ENCODE measurements around the gene CASP3. TPM values are rescaled to one million over a fixed set of nuclear protein-coding genes. Genes with fewer than 3 reads are reported as not detected.
"Not testable (repeated sequence)": the region's sequence is repeated elsewhere in the genome, so short reads cannot be mapped to it uniquely, and the experiment has no call there.

Gene CASP3
- polyA plus RNA-seq, 1 experiment: 20.5 TPM

DNA sequence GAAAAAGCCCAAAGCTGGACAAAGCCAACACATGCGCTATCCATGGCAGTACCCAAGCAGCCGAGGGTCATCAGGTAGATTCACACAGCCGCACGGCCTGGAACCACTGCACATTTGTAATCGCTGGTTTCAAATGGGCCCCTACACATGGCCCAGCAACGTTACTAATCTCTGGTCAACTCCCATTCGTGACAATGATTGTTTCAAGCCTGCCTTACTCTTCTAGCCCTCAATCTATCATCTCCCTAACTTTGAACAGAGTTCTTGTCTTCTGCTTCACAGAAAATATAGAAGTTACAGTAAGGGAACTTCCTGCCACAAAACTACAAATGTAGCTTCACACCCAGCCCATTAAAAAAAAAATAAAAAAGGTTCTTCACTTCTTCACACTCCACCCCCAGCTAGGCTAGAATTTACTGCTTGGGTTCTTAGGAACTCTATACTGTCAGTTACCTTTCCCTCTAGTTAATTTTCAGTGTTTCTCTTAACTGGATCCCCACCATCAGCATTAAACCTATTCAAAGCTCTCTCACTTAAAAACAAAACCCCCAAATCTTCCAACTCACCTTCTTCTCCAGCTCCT is 24.2 kb downstream of the CASP3 start:
- peaks cover 3% of the 10 kb centered on the region for H3K36me3 ChIP-seq (ENCODE audit: control insufficient read depth, insufficient read depth, low read length)
- H3K27me3 ChIP-seq (ENCODE audit: control insufficient read depth, insufficient read depth, low read length): no peaks in the 10 kb centered on the region
- ChIA-PET POLR2A (no interaction called here), CTCF (no interaction called here)
- TF ChIP-seq CTCF (IDR thresholded peaks at IDR 0.05; ENCODE audit: insufficient read depth, low read depth, low read length): no peak
- no peak overlapping the region for H3K4me3 ChIP-seq (ENCODE audit: low read depth, low read length)
- no peak for DNase-seq (ENCODE audit: low read depth)

DNA sequence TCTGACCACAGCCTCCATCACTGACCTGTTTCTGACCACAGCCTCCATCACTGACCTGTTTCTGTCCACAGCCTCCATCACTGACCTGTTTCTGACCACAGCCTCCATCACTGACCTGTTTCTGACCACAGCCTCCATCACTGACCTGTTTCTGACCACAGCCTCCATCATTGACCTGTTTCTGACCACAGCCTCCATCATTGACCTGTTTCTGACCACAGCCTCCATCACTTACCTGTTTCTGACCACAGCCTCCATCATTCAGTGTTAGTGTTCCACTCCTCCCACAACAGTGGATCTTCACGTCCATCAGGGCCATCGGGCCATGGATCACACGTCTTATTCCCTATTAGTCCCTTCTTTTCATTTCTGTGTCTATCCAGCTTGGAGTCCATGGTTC is 24.7 kb downstream of the CASP3 start:
- DNase-seq (ENCODE audit: low read depth); CTCF ChIA-PET; POLR2A ChIA-PET; H3K27me3 ChIP-seq (ENCODE audit: control insufficient read depth, insufficient read depth, low read length); H3K4me3 ChIP-seq (ENCODE audit: low read depth, low read length); H3K36me3 ChIP-seq (ENCODE audit: control insufficient read depth, insufficient read depth, low read length): not testable (repeated sequence)

GRCh38 chr4:184621518-184621917 is 27.7 kb downstream of the CASP3 start:
- Histone ChIP-seq H3K36me3 (ENCODE audit: control insufficient read depth, insufficient read depth, low read length) (no peaks in the 10 kb centered on the region), H3K27me3 (ENCODE audit: control insufficient read depth, insufficient read depth, low read length) (no peaks in the 10 kb centered on the region), H3K4me3 (ENCODE audit: low read depth, low read length) (no peak overlapping the region)
- ChIA-PET CTCF (no interaction called here), POLR2A (no interaction called here)
- DNase-seq (ENCODE audit: low read depth): no peak
- TF ChIP-seq CTCF (IDR thresholded peaks at IDR 0.05; ENCODE audit: insufficient read depth, low read depth, low read length): no peak

- no peak for TF ChIP-seq CTCF (IDR thresholded peaks at IDR 0.05; ENCODE audit: insufficient read depth, low read depth, low read length)
- H3K4me3 ChIP-seq (ENCODE audit: low read depth, low read length): no peak overlapping the region
- no peaks in the 10 kb centered on the region for H3K36me3 ChIP-seq (ENCODE audit: control insufficient read depth, insufficient read depth, low read length)
- DNase-seq (ENCODE audit: low read depth): no peak
- ChIA-PET POLR2A (no interaction called here), CTCF (no interaction called here)
- no peaks in the 10 kb centered on the region for H3K27me3 ChIP-seq (ENCODE audit: control insufficient read depth, insufficient read depth, low read length)
These were observed 28.9 kb downstream of the CASP3 start for GRCh38 chr4:184620212-184620867.

GRCh38 chr4:184617600-184618196 is 31.5 kb downstream of the CASP3 start:
- Histone ChIP-seq H3K27me3 (ENCODE audit: control insufficient read depth, insufficient read depth, low read length) (no peaks in the 10 kb centered on the region), H3K4me3 (ENCODE audit: low read depth, low read length) (no peak overlapping the region), H3K36me3 (ENCODE audit: control insufficient read depth, insufficient read depth, low read length) (no peaks in the 10 kb centered on the region)
- no peak for DNase-seq (ENCODE audit: low read depth)
- TF ChIP-seq CTCF (IDR thresholded peaks at IDR 0.05; ENCODE audit: insufficient read depth, low read depth, low read length): no peak
- ChIA-PET POLR2A (no interaction called here), CTCF (interaction anchor here (1.3 to 1.5 kb wide), 2 partner anchors 7 to 11 kb away, joined by 3 read pairs; no protein-coding TSS in a partner anchor)

Measured in BJ (cell line).